Measurements from ENCODE around the gene ZDHHC5.

DNA sequence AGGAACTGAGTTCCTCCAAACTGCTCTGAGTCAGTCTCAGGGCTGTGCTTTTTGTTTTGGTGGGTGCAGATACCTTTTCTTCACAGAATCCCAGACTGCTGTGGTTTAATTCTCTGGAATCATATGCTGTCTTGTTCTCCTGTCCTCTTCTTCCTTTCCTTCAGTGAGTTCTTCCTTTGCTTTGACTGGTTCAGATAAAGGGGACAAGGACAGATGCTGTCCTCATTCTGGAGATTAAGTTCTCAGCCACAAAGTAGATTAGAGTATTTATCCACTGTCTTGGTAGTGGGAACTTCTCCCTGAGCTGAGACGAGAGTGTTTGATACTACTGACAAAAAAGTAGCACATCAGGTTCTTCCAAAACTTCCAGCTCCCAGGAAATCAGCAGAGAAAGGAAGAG, 13.3 kb downstream of the ZDHHC5 start:
- TF ChIP-seq, protein P1, sequence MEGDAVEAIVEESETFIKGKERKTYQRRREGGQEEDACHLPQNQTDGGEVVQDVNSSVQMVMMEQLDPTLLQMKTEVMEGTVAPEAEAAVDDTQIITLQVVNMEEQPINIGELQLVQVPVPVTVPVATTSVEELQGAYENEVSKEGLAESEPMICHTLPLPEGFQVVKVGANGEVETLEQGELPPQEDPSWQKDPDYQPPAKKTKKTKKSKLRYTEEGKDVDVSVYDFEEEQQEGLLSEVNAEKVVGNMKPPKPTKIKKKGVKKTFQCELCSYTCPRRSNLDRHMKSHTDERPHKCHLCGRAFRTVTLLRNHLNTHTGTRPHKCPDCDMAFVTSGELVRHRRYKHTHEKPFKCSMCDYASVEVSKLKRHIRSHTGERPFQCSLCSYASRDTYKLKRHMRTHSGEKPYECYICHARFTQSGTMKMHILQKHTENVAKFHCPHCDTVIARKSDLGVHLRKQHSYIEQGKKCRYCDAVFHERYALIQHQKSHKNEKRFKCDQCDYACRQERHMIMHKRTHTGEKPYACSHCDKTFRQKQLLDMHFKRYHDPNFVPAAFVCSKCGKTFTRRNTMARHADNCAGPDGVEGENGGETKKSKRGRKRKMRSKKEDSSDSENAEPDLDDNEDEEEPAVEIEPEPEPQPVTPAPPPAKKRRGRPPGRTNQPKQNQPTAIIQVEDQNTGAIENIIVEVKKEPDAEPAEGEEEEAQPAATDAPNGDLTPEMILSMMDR (IDR thresholded peaks at IDR 0.05), result no peak
- TF ChIP-seq EZH2 (IDR thresholded peaks at IDR 0.05; ENCODE audit: borderline replicate concordance, insufficient read depth, low read depth, low read length, poor library complexity, severe bottlenecking), result no peak
